Measurements from ENCODE around the gene TXNL1.
A peak's percentile ranks its signal among the peaks of the same experiment; 100 is the strongest.
"Not testable (repeated sequence)": the region's sequence is repeated elsewhere in the genome, so short reads cannot be mapped to it uniquely, and the experiment has no call there.

Gene TXNL1

GRCh38 chr18:56638232-56639103, at the start of gene TXNL1:
TXNL1 (minus strand) TSS chr18:56638592; CDS start chr18:56638440, 152 bp downstream.
- DNase-seq (ENCODE audit: low read depth), result peak; percentile 97

- no peak for DNase-seq (ENCODE audit: low read depth)
Measured at GRCh38 chr18:56684277-56684676, 45.9 kb upstream of the TXNL1 start.

GRCh38 chr18:56678836-56679565, 40.6 kb upstream of the TXNL1 start:
- no peak for DNase-seq (ENCODE audit: low read depth)

- no peak for DNase-seq (ENCODE audit: low read depth)
Measured at GRCh38 chr18:56676639-56677038, 38.2 kb upstream of the TXNL1 start.

- no peak for DNase-seq (ENCODE audit: low read depth)
Measured at GRCh38 chr18:56672981-56673380, 34.6 kb upstream of the TXNL1 start.

- no peak for DNase-seq (ENCODE audit: low read depth)
Measured at GRCh38 chr18:56672391-56672790, 34.0 kb upstream of the TXNL1 start.

GRCh38 chr18:56662902-56663301, 24.5 kb upstream of the TXNL1 start:
- DNase-seq (ENCODE audit: low read depth), result no peak

GRCh38 chr18:56662502-56662901, 24.1 kb upstream of the TXNL1 start:
- no peak for DNase-seq (ENCODE audit: low read depth)

- no peak for DNase-seq (ENCODE audit: low read depth)
Measured at GRCh38 chr18:56662063-56662408, 23.6 kb upstream of the TXNL1 start.

- no peak for DNase-seq (ENCODE audit: low read depth)
Measured at GRCh38 chr18:56661360-56662062, 23.1 kb upstream of the TXNL1 start.

- DNase-seq (ENCODE audit: low read depth), result no peak
Measured at GRCh38 chr18:56660655-56661054, 22.3 kb upstream of the TXNL1 start.

- DNase-seq (ENCODE audit: low read depth), result no peak
Measured at GRCh38 chr18:56659111-56659510, 20.7 kb upstream of the TXNL1 start.

GRCh38 chr18:56658261-56658660, 19.9 kb upstream of the TXNL1 start:
- DNase-seq (ENCODE audit: low read depth), result no peak

- not testable (repeated sequence) for DNase-seq (ENCODE audit: low read depth)
Measured at GRCh38 chr18:56654280-56654679, 15.9 kb upstream of the TXNL1 start.

GRCh38 chr18:56652802-56653201, 14.4 kb upstream of the TXNL1 start:
- DNase-seq (ENCODE audit: low read depth), result no peak

- no peak for DNase-seq (ENCODE audit: low read depth)
Measured at GRCh38 chr18:56651771-56652092, 13.3 kb upstream of the TXNL1 start.

- peak; percentile 99 for DNase-seq (ENCODE audit: low read depth)
Measured at GRCh38 chr18:56650944-56651770, 12.8 kb upstream of the TXNL1 start, which contains the start of gene WDR7. WDR7 (plus strand) TSS chr18:56651359; CDS start chr18:56672516, 21,157 bp downstream.

- no peak for DNase-seq (ENCODE audit: low read depth)
Measured at GRCh38 chr18:56649996-56650395, 11.6 kb upstream of the TXNL1 start.

GRCh38 chr18:56647951-56648893, 9.8 kb upstream of the TXNL1 start:
- no peak for DNase-seq (ENCODE audit: low read depth)

- no peak for DNase-seq (ENCODE audit: low read depth)
Measured at GRCh38 chr18:56647071-56647470, 8.7 kb upstream of the TXNL1 start.

Data from stromal cell of bone marrow (primary cell).